ENCODE data around the gene ZNF124. TPM values are rescaled to one million over a fixed set of nuclear protein-coding genes. Genes with fewer than 3 reads are reported as not detected.
"Not testable (repeated sequence)": the region's sequence is repeated elsewhere in the genome, so short reads cannot be mapped to it uniquely, and the experiment has no call there.

Gene ZNF124
- total and polyA plus RNA-seq, 5 donors from 2014 or later: 4.7 to 15.0 (median 7.4) TPM

- H3K4me1 Mint-ChIP-seq; H3K4me1 ChIP-seq (ENCODE audit: control insufficient read depth, insufficient read depth, low read length, poor library complexity, severe bottlenecking); H3K27ac ChIP-seq (ENCODE audit: insufficient read depth, low read length, poor library complexity, severe bottlenecking); H3K4me3 Mint-ChIP-seq; DNase-seq; ATAC-seq (ENCODE audit: low read depth in 2 of 2); H3K36me3 ChIP-seq (ENCODE audit: control insufficient read depth, insufficient read depth, low read length); H3K27me3 Mint-ChIP-seq; H3K27ac Mint-ChIP-seq; H3K27me3 ChIP-seq (ENCODE audit: control insufficient read depth, insufficient read depth, low read length); H3K4me3 ChIP-seq (ENCODE audit: low read depth, low read length): not testable (repeated sequence)
- Mint-ChIP-seq H3K36me3 (peaks cover 45% of the 10 kb centered on the region), H3K9me3 (peaks cover 5 to 87% (median 34%) of the 10 kb centered on the region in 7 donors)
- peaks cover 75 to 92% of the 10 kb centered on the region in 2 experiments for H3K9me3 ChIP-seq (ENCODE audit: control insufficient read depth in 2 of 2, low read length in 2 of 2)
Measured at GRCh38 chr1:247139557-247139956, 32.3 kb downstream of the ZNF124 start.

GRCh38 chr1:247131236-247131635, 40.6 kb downstream of the ZNF124 start:
- Mint-ChIP-seq H3K4me3 (no peak overlapping the region), H3K36me3 (peaks cover 35% of the 10 kb centered on the region), H3K27ac (no peak overlapping the region), H3K27me3 (peaks cover 4% of the 10 kb centered on the region), H3K9me3 (peaks cover 0 to 52% (median 29%) of the 10 kb centered on the region in 7 donors), H3K4me1 (peaks cover 7 to 10% (median 8%) of the 10 kb centered on the region in 4 donors)
- Histone ChIP-seq H3K27me3 (ENCODE audit: control insufficient read depth, insufficient read depth, low read length) (no peaks in the 10 kb centered on the region), H3K4me1 (ENCODE audit: control insufficient read depth, insufficient read depth, low read length, poor library complexity, severe bottlenecking) (peaks cover 5% of the 10 kb centered on the region), H3K27ac (ENCODE audit: insufficient read depth, low read length, poor library complexity, severe bottlenecking) (no peak overlapping the region), H3K36me3 (ENCODE audit: control insufficient read depth, insufficient read depth, low read length) (peaks cover 6% of the 10 kb centered on the region), H3K4me3 (ENCODE audit: low read depth, low read length) (no peak overlapping the region), H3K9me3 (ENCODE audit: control insufficient read depth in 2 of 2, low read length in 2 of 2) (peaks cover 42 to 60% of the 10 kb centered on the region in 2 experiments)
- no peak for ATAC-seq (ENCODE audit: low read depth in 2 of 2)
- DNase-seq: no peak

GRCh38 chr1:247127519-247128282, 44.1 kb downstream of the ZNF124 start:
- Mint-ChIP-seq H3K36me3 (peaks cover 19% of the 10 kb centered on the region), H3K4me3 (peak overlapping the region; percentile 88 to 93 (median 92)), H3K9me3 (peaks cover 0 to 21% (median 6%) of the 10 kb centered on the region in 7 donors), H3K27ac (peak overlapping the region; percentile 47 to 93 (median 87))
- not testable (repeated sequence) for H3K27ac ChIP-seq (ENCODE audit: insufficient read depth, low read length, poor library complexity, severe bottlenecking); H3K36me3 ChIP-seq (ENCODE audit: control insufficient read depth, insufficient read depth, low read length); H3K4me1 Mint-ChIP-seq; DNase-seq; H3K27me3 ChIP-seq (ENCODE audit: control insufficient read depth, insufficient read depth, low read length); H3K4me1 ChIP-seq (ENCODE audit: control insufficient read depth, insufficient read depth, low read length, poor library complexity, severe bottlenecking); H3K27me3 Mint-ChIP-seq; ATAC-seq (ENCODE audit: low read depth in 2 of 2)
- Histone ChIP-seq H3K9me3 (ENCODE audit: control insufficient read depth in 2 of 2, low read length in 2 of 2) (peaks cover 17 to 31% of the 10 kb centered on the region in 2 experiments), H3K4me3 (ENCODE audit: low read depth, low read length) (peak overlapping the region; percentile 41)

GRCh38 chr1:247126601-247127000, 45.2 kb downstream of the ZNF124 start:
- H3K36me3 ChIP-seq (ENCODE audit: control insufficient read depth, insufficient read depth, low read length); DNase-seq; H3K4me1 ChIP-seq (ENCODE audit: control insufficient read depth, insufficient read depth, low read length, poor library complexity, severe bottlenecking); H3K4me3 Mint-ChIP-seq; H3K27ac ChIP-seq (ENCODE audit: insufficient read depth, low read length, poor library complexity, severe bottlenecking); H3K27me3 ChIP-seq (ENCODE audit: control insufficient read depth, insufficient read depth, low read length); H3K4me3 ChIP-seq (ENCODE audit: low read depth, low read length); H3K4me1 Mint-ChIP-seq; H3K27me3 Mint-ChIP-seq; H3K27ac Mint-ChIP-seq: not testable (repeated sequence)
- Mint-ChIP-seq H3K36me3 (peaks cover 11% of the 10 kb centered on the region), H3K9me3 (peaks cover 0 to 13% (median 3%) of the 10 kb centered on the region in 7 donors)
- peaks cover 11 to 20% of the 10 kb centered on the region in 2 experiments for H3K9me3 ChIP-seq (ENCODE audit: control insufficient read depth in 2 of 2, low read length in 2 of 2)
- ATAC-seq (ENCODE audit: low read depth in 2 of 2): peak; percentile 47 to 57

DNA sequence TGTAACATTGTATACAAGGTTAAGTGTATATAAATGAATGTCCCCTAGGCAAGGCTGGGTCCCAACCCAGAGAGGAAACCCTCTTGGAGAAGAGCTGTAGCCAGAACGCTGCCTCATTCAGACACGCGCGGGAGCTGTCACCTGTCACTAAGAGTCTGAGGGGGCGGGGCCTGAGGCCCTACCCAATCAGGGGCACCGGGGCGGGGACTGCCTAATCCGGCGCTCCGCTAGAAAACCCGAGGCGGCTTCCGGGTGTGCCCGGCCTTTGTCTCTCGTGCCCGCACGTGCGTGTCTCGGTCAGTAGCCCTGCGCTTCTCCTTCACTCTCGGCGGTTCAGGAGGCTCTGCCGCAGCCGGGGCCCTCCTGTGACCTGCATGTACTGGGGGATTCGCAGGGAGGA, 45.7 kb downstream of the ZNF124 start:
- not testable (repeated sequence) for H3K27ac ChIP-seq (ENCODE audit: insufficient read depth, low read length, poor library complexity, severe bottlenecking); H3K27me3 ChIP-seq (ENCODE audit: control insufficient read depth, insufficient read depth, low read length); DNase-seq; H3K27me3 Mint-ChIP-seq; H3K4me1 ChIP-seq (ENCODE audit: control insufficient read depth, insufficient read depth, low read length, poor library complexity, severe bottlenecking); H3K4me3 Mint-ChIP-seq; H3K27ac Mint-ChIP-seq; H3K36me3 ChIP-seq (ENCODE audit: control insufficient read depth, insufficient read depth, low read length); H3K4me3 ChIP-seq (ENCODE audit: low read depth, low read length); H3K4me1 Mint-ChIP-seq
- peaks cover 11% of the 10 kb centered on the region for H3K36me3 Mint-ChIP-seq
- peaks cover 0 to 13% (median 3%) of the 10 kb centered on the region in 7 donors for H3K9me3 Mint-ChIP-seq
- ATAC-seq (ENCODE audit: low read depth in 2 of 2): peak; percentile 100
- H3K9me3 ChIP-seq (ENCODE audit: control insufficient read depth in 2 of 2, low read length in 2 of 2): peaks cover 8 to 16% of the 10 kb centered on the region in 2 experiments

- DNase-seq (no peak), ATAC-seq (ENCODE audit: low read depth in 2 of 2) (no peak)
- H3K36me3 Mint-ChIP-seq: no peaks in the 10 kb centered on the region
- no peaks in the 10 kb centered on the region for H3K4me1 Mint-ChIP-seq
- Histone ChIP-seq H3K27me3 (ENCODE audit: control insufficient read depth, insufficient read depth, low read length) (no peaks in the 10 kb centered on the region), H3K9me3 (ENCODE audit: control insufficient read depth in 2 of 2, low read length in 2 of 2) (peaks cover 0 to 3% of the 10 kb centered on the region in 2 experiments), H3K36me3 (ENCODE audit: control insufficient read depth, insufficient read depth, low read length) (no peaks in the 10 kb centered on the region), H3K4me1 (ENCODE audit: control insufficient read depth, insufficient read depth, low read length, poor library complexity, severe bottlenecking) (no peaks in the 10 kb centered on the region), H3K4me3 (ENCODE audit: low read depth, low read length) (no peak overlapping the region), H3K27ac (ENCODE audit: insufficient read depth, low read length, poor library complexity, severe bottlenecking) (no peak overlapping the region)
- H3K9me3 Mint-ChIP-seq: peaks cover 0 to 5% (median 1%) of the 10 kb centered on the region in 7 donors
- H3K4me3 Mint-ChIP-seq: no peak overlapping the region
- no peak overlapping the region for H3K27ac Mint-ChIP-seq
- no peaks in the 10 kb centered on the region for H3K27me3 Mint-ChIP-seq
Measured at GRCh38 chr1:247121382-247121781, 50.4 kb downstream of the ZNF124 start.

GRCh38 chr1:247120408-247120668, 51.5 kb downstream of the ZNF124 start:
- H3K27ac Mint-ChIP-seq; H3K27ac ChIP-seq (ENCODE audit: insufficient read depth, low read length, poor library complexity, severe bottlenecking); H3K9me3 Mint-ChIP-seq; H3K4me1 ChIP-seq (ENCODE audit: control insufficient read depth, insufficient read depth, low read length, poor library complexity, severe bottlenecking); H3K4me3 Mint-ChIP-seq; H3K4me1 Mint-ChIP-seq; H3K27me3 Mint-ChIP-seq; ATAC-seq (ENCODE audit: low read depth in 2 of 2); H3K36me3 Mint-ChIP-seq; H3K4me3 ChIP-seq (ENCODE audit: low read depth, low read length); H3K36me3 ChIP-seq (ENCODE audit: control insufficient read depth, insufficient read depth, low read length); DNase-seq; H3K9me3 ChIP-seq (ENCODE audit: control insufficient read depth in 2 of 2, low read length in 2 of 2); H3K27me3 ChIP-seq (ENCODE audit: control insufficient read depth, insufficient read depth, low read length): not testable (repeated sequence)

Data from CD4-positive, CD25-positive, alpha-beta regulatory T cell (primary cell).